Liver (tissue), 9 donors: ENCODE measurements around the gene PITPNB. TPM values are rescaled to one million over a fixed set of nuclear protein-coding genes. Genes with fewer than 3 reads are reported as not detected.

ENCODE experiments used
- DNase-seq: peaks from one replicate; pipeline ENCODE4 v3.0.0-alpha.2; 2017; ENCODE audit warnings: low spot score
- H3K27ac ChIP-seq, 2 donors: one replicate each; pipeline ENCODE4 v1.7.0; 2013; ENCODE audit warnings: inconsistent platforms in 2 of 2, low read length in 2 of 2, control low read depth in 1 of 2, low read depth in 1 of 2, mild to moderate bottlenecking in 1 of 2
- H3K27me3 ChIP-seq, 4 donors: one replicate each; pipeline versions ENCODE4 v1.6.1 to v1.7.0; 2013; ENCODE audit warnings: low read length in 3 of 4, inconsistent platforms in 1 of 4, mild to moderate bottlenecking in 1 of 4, moderate library complexity in 1 of 4; ENCODE audit not compliant: control insufficient read depth in 4 of 4, insufficient read depth in 4 of 4
- H3K36me3 ChIP-seq, 4 donors: one replicate each; pipeline versions ENCODE4 v1.6.1 to v1.7.0; 2013; ENCODE audit warnings: low read length in 3 of 4, mild to moderate bottlenecking in 3 of 4, low read depth in 1 of 4, moderate library complexity in 1 of 4; ENCODE audit not compliant: control insufficient read depth in 4 of 4, insufficient read depth in 3 of 4
- H3K4me1 ChIP-seq, 4 donors: one replicate each; pipeline versions ENCODE4 v1.6.1 to v1.7.0; 2013; ENCODE audit warnings: low read length in 3 of 4, mild to moderate bottlenecking in 3 of 4, moderate library complexity in 1 of 4; ENCODE audit not compliant: control insufficient read depth in 4 of 4, insufficient read depth in 4 of 4
- H3K4me3 ChIP-seq, 3 donors: one replicate each; pipeline versions ENCODE4 v1.6.1 to v1.7.0; 2013; ENCODE audit warnings: low read length in 3 of 3, control low read depth in 1 of 3, low read depth in 1 of 3, mild to moderate bottlenecking in 1 of 3
- H3K9ac ChIP-seq, 2 donors: one replicate each; pipeline ENCODE4 v1.7.0; 2013; ENCODE audit warnings: low read length in 2 of 2, mild to moderate bottlenecking in 2 of 2, moderate library complexity in 2 of 2, control low read depth in 1 of 2, low read depth in 1 of 2
- H3K9me3 ChIP-seq, 4 donors: one replicate each; pipeline versions ENCODE4 v1.6.1 to v1.7.0; 2013; ENCODE audit warnings: low read length in 3 of 4; ENCODE audit not compliant: control insufficient read depth in 4 of 4
- ATF3 ChIP-seq: IDR thresholded peaks from 2 replicates; pipeline ENCODE4 v1.6.1; 2016; ENCODE audit warnings: antibody characterized with exemption
- EGR1 ChIP-seq, 2 donors: IDR thresholded peaks; 2 replicates each; pipeline ENCODE4 v1.6.1; 2016 to 2018; ENCODE audit warnings: antibody characterized with exemption in 2 of 2, low read depth in 2 of 2
- FOXA1 ChIP-seq: IDR thresholded peaks from 2 replicates; pipeline ENCODE4 v1.6.1; 2016; ENCODE audit warnings: antibody characterized with exemption
- FOXA2 ChIP-seq: IDR thresholded peaks from 2 replicates; pipeline ENCODE4 v1.6.1; 2016; ENCODE audit warnings: antibody characterized with exemption
- GABPA ChIP-seq, 2 donors: IDR thresholded peaks in 1 of 2; conservative IDR thresholded peaks in 1 of 2; 2 replicates each; pipeline ENCODE4 v1.6.1; 2016; ENCODE audit warnings: antibody characterized with exemption in 2 of 2, mild to moderate bottlenecking in 1 of 2, moderate library complexity in 1 of 2
- HNF4A ChIP-seq, 2 donors: conservative IDR thresholded peaks; 2 replicates each; pipeline ENCODE4 v1.6.1; 2016; ENCODE audit warnings: antibody characterized with exemption in 2 of 2, mild to moderate bottlenecking in 2 of 2
- HNF4G ChIP-seq: IDR thresholded peaks from 2 replicates; pipeline ENCODE4 v1.6.1; 2016; ENCODE audit warnings: antibody characterized with exemption
- JUND ChIP-seq, 2 donors: IDR thresholded peaks; 2 replicates each; pipeline ENCODE4 v1.6.1; 2016; ENCODE audit warnings: antibody characterized with exemption in 2 of 2
- MAX ChIP-seq: IDR thresholded peaks from 2 replicates; pipeline ENCODE4 v1.6.1; 2016; ENCODE audit warnings: antibody characterized with exemption
- NR2F2 ChIP-seq: IDR thresholded peaks from 2 replicates; pipeline ENCODE4 v1.6.1; 2016; ENCODE audit warnings: antibody characterized with exemption
- RAD21 ChIP-seq, 2 donors: IDR thresholded peaks; 2 replicates each; pipeline ENCODE4 v1.6.1; 2016; ENCODE audit warnings: antibody characterized with exemption in 2 of 2, mild to moderate bottlenecking in 2 of 2
- REST ChIP-seq: IDR thresholded peaks from 2 replicates; pipeline ENCODE4 v1.6.1; 2016; ENCODE audit warnings: antibody characterized with exemption, mild to moderate bottlenecking
- SP1 ChIP-seq: IDR thresholded peaks from 2 replicates; pipeline ENCODE4 v1.6.1; 2018; ENCODE audit warnings: antibody characterized with exemption, mild to moderate bottlenecking
- TAF1 ChIP-seq: conservative IDR thresholded peaks from 2 replicates; pipeline ENCODE4 v1.6.1; 2016; ENCODE audit warnings: antibody characterized with exemption, mild to moderate bottlenecking
- YY1 ChIP-seq: IDR thresholded peaks from 2 replicates; pipeline ENCODE4 v1.6.1; 2016; ENCODE audit warnings: antibody characterized with exemption, mild to moderate bottlenecking
- WGBS: extraction: QIAGEN DNeasy Blood & Tissue Kit; methylation state at CpG from one replicate; pipeline ENCODE4 v1.1.7; 2013; 5-methylcytosine and 5-hydroxymethylcytosine counted together
- polyA plus RNA-seq, 2 donors: library from polyadenylated mRNA; stranded (reverse) in 1 of 2; unstranded in 1 of 2; fragments of 200-250 nt in 1 of 2; fragments of >200 nt in 1 of 2; fragmentation: Nextera tagmentation in 1 of 2; extraction: Ambion mirVana in 1 of 2; gene quantifications; one replicate each; pipeline versions ENCODE4 v1.2.1 to v1.2.3, GENCODE V29; 2013 to 2015
- total RNA-seq, 2 donors: library from RNA; depleted of rRNA; stranded (reverse); fragments of >200 nt; gene quantifications; one replicate each; pipeline ENCODE4 v1.2.3, GENCODE V29; 2014
- TF ChIP-seq, protein P1 (sequence below): IDR thresholded peaks from 2 replicates; pipeline ENCODE4 v1.6.1; 2016; ENCODE audit warnings: antibody characterized with exemption
- donor health status: healthy.
- donor health status: healthy.
- donor health status: healthy.
- donor health status: healthy.
- donor health status: healthy.

The PITPNB gene
- total and polyA plus RNA-seq, 4 donors = 18.4 to 57.4 (median 34.4) TPM

- H3K4me1 ChIP-seq = peaks cover 2 to 23% (median 19%) of the 10 kb centered on the region in 4 donors
- no peak overlapping the region for H3K4me3 ChIP-seq
- H3K36me3 ChIP-seq = peaks cover 6 to 34% (median 22%) of the 10 kb centered on the region in 4 donors
- 23% methylated on average over 2 of the region's 2 CpGs for WGBS
- no peaks in the 10 kb centered on the region for H3K27me3 ChIP-seq
- H3K9me3 ChIP-seq = no peaks in the 10 kb centered on the region
- H3K9ac ChIP-seq = peak overlapping the region; percentile 24 to 48
- TF ChIP-seq, protein P1, sequence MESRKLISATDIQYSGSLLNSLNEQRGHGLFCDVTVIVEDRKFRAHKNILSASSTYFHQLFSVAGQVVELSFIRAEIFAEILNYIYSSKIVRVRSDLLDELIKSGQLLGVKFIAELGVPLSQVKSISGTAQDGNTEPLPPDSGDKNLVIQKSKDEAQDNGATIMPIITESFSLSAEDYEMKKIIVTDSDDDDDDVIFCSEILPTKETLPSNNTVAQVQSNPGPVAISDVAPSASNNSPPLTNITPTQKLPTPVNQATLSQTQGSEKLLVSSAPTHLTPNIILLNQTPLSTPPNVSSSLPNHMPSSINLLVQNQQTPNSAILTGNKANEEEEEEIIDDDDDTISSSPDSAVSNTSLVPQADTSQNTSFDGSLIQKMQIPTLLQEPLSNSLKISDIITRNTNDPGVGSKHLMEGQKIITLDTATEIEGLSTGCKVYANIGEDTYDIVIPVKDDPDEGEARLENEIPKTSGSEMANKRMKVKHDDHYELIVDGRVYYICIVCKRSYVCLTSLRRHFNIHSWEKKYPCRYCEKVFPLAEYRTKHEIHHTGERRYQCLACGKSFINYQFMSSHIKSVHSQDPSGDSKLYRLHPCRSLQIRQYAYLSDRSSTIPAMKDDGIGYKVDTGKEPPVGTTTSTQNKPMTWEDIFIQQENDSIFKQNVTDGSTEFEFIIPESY = no peak
- TF ChIP-seq FOXA1 (peak; percentile 9), FOXA2 (peak; percentile 29), REST (no peak), HNF4A (conservative IDR thresholded peaks at IDR 0.05) (no peak), NR2F2 (no peak), EGR1 (IDR thresholded peaks at IDR 0.05; ENCODE audit: low read depth in 2 of 2) (no peak), MAX (no peak), HNF4G (no peak), RAD21 (IDR thresholded peaks at IDR 0.05) (no peak), TAF1 (no peak), ATF3 (no peak), YY1 (no peak), SP1 (no peak)
- H3K27ac ChIP-seq = peak overlapping the region; percentile 62 to 73
- DNase-seq = no peak
Observed at GRCh38 chr22:27859336-27859735, 59.7 kb downstream of the PITPNB start.

DNA sequence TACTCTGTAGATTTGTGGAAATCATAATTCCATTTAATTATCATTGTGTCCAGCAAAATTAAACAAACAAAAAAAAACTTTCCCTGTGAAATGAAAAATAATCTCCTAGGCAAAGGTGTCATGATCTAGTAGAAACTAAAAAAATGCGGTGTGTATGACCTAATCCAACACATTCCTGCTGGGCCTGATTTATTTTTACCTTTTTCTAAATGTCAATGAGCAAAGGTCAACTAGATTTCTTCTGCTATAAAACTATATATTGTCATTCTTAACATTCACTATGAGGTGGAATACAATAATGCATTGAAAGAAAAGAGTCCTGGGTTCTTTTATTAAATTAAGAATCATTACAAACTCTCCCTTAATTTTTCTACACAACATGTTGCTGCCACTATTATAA lies 60.4 kb downstream of the PITPNB start:
- H3K27ac ChIP-seq = peak overlapping the region in 1 of 2 donors; percentile 8
- H3K4me1 ChIP-seq = peaks cover 2 to 17% (median 17%) of the 10 kb centered on the region in 4 donors
- H3K36me3 ChIP-seq = peaks cover 6 to 34% (median 22%) of the 10 kb centered on the region in 4 donors
- H3K27me3 ChIP-seq = no peaks in the 10 kb centered on the region
- H3K9me3 ChIP-seq = no peaks in the 10 kb centered on the region
- 78% methylated on average over 1 of the region's 1 CpG for WGBS
- no peak overlapping the region for H3K4me3 ChIP-seq
- no peak overlapping the region for H3K9ac ChIP-seq
- no peak for TF ChIP-seq YY1
- TF ChIP-seq SP1 = no peak
- TF ChIP-seq GABPA (IDR thresholded peaks at IDR 0.05 in 1 of 2, conservative IDR thresholded peaks at IDR 0.05 in 1 of 2) = no peak
- no peak for TF ChIP-seq RAD21 (IDR thresholded peaks at IDR 0.05)
- TF ChIP-seq JUND (IDR thresholded peaks at IDR 0.05) = no peak
- no peak for TF ChIP-seq REST
- no peak for TF ChIP-seq FOXA2
- no peak for DNase-seq
